ENCODE measurements around the gene SH3RF3. TPM values are rescaled to one million over a fixed set of nuclear protein-coding genes. Genes with fewer than 3 reads are reported as not detected.

Gene SH3RF3
- total RNA-seq, 1 experiment from 2014 or later = 4.9 TPM

GRCh38 chr2:109279243-109279860 is 150.3 kb downstream of the SH3RF3 start:
- CTCF ChIA-PET = no interaction called here
- TF ChIP-seq, protein P1, sequence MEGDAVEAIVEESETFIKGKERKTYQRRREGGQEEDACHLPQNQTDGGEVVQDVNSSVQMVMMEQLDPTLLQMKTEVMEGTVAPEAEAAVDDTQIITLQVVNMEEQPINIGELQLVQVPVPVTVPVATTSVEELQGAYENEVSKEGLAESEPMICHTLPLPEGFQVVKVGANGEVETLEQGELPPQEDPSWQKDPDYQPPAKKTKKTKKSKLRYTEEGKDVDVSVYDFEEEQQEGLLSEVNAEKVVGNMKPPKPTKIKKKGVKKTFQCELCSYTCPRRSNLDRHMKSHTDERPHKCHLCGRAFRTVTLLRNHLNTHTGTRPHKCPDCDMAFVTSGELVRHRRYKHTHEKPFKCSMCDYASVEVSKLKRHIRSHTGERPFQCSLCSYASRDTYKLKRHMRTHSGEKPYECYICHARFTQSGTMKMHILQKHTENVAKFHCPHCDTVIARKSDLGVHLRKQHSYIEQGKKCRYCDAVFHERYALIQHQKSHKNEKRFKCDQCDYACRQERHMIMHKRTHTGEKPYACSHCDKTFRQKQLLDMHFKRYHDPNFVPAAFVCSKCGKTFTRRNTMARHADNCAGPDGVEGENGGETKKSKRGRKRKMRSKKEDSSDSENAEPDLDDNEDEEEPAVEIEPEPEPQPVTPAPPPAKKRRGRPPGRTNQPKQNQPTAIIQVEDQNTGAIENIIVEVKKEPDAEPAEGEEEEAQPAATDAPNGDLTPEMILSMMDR (IDR thresholded peaks at IDR 0.05) = no peak
- TF ChIP-seq TCF7L2 (IDR thresholded peaks at IDR 0.05; ENCODE audit: low read depth, low read length) (no peak), POLR2AphosphoS5 (IDR thresholded peaks at IDR 0.05; ENCODE audit: low read depth, low read length) (no peak), REST (IDR thresholded peaks at IDR 0.05; ENCODE audit: insufficient read depth in 1 of 2, low read depth in 2 of 2, low read length in 1 of 2) (no peak), SIN3A (IDR thresholded peaks at IDR 0.05; ENCODE audit: borderline replicate concordance, insufficient read depth, low read depth, low read length) (no peak)
- intact Hi-C loops (cut with micrococcal nuclease; ENCODE audit: unreplicated experiment) (no loop called here), in situ Hi-C loops (cut with HindIII; ENCODE audit: low pct_unique_long_range_greater_than_20kb, low sequenced_read_pairs) (no loop called here)
- no peak overlapping the region for H3K4me3 ChIP-seq (ENCODE audit: low read depth in 2 of 2, low read length in 2 of 2)
- no peaks in the 10 kb centered on the region for H3K36me3 ChIP-seq (ENCODE audit: control insufficient read depth, insufficient read depth, low read length)
- no peak for DNase-seq (ENCODE audit: low read depth, low spot score)
- no peaks in the 10 kb centered on the region for H3K9me3 ChIP-seq (ENCODE audit: control insufficient read depth, insufficient read depth, low read depth, low read length)
- POLR2A ChIA-PET = no interaction called here
- H3K27me3 ChIP-seq (ENCODE audit: control insufficient read depth, insufficient read depth, low read length) = no peaks in the 10 kb centered on the region; the same call in 1 of the 2 replicates
- H3K27ac ChIP-seq (ENCODE audit: low read length) = no peak overlapping the region
- no peaks in the 10 kb centered on the region for H3K4me1 ChIP-seq (ENCODE audit: control insufficient read depth, insufficient read depth, low read length)
- ATAC-seq = no peak
- BruUV-seq (replicated peaks) = no TSS peak

DNA sequence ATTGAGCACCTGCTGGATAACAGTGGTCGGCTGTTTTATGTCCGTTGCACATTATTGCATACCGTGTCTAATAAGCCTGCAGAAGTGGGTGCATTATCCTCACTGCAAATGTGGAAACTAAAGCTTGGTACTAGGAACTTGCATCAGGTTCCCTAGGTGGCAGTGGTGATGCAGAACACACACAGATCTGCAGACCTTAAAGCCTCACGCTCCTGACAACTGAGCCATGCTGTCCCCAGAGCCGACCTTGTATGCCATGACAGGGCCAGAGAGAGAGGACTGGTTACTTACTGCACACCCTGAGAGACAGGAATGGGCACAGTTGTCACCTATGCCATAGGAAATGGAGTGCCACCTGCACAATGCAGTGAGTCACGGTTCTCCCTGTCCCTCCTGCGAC is 151.8 kb downstream of the SH3RF3 start:
- BruUV-seq (replicated peaks) = no TSS peak

More for the DNA sequence above, 151.8 kb downstream of the SH3RF3 start:
- Histone ChIP-seq H3K27me3 (ENCODE audit: control insufficient read depth, insufficient read depth, low read length) (no peaks in the 10 kb centered on the region; the same call in 1 of the 2 replicates), H3K4me3 (ENCODE audit: low read depth in 2 of 2, low read length in 2 of 2) (no peak overlapping the region), H3K36me3 (ENCODE audit: control insufficient read depth, insufficient read depth, low read length) (no peaks in the 10 kb centered on the region), H3K4me1 (ENCODE audit: control insufficient read depth, insufficient read depth, low read length) (no peaks in the 10 kb centered on the region; the same call in 1 of the 2 replicates), H3K9me3 (ENCODE audit: control insufficient read depth, insufficient read depth, low read depth, low read length) (no peaks in the 10 kb centered on the region), H3K27ac (ENCODE audit: low read length) (no peak overlapping the region)
- no peak for DNase-seq (ENCODE audit: low read depth, low spot score)
- in situ Hi-C loops (cut with HindIII; ENCODE audit: low pct_unique_long_range_greater_than_20kb, low sequenced_read_pairs) = no loop called here
- no peak for TF ChIP-seq TCF7L2 (IDR thresholded peaks at IDR 0.05; ENCODE audit: low read depth, low read length)
- no peak for TF ChIP-seq POLR2AphosphoS5 (IDR thresholded peaks at IDR 0.05; ENCODE audit: low read depth, low read length)
- TF ChIP-seq, protein P1 (IDR thresholded peaks at IDR 0.05) = no peak
- TF ChIP-seq SIN3A (IDR thresholded peaks at IDR 0.05; ENCODE audit: borderline replicate concordance, insufficient read depth, low read depth, low read length) = no peak
- TF ChIP-seq REST (IDR thresholded peaks at IDR 0.05; ENCODE audit: insufficient read depth in 1 of 2, low read depth in 2 of 2, low read length in 1 of 2) = no peak
- ChIA-PET CTCF (no interaction called here), POLR2A (no interaction called here)
- intact Hi-C loops (cut with micrococcal nuclease; ENCODE audit: unreplicated experiment) = no loop called here
- peak; percentile 69 for ATAC-seq

Data from Panc1 (cell line).